ENCODE measurements around the gene FREY1. TPM values are rescaled to one million over a fixed set of nuclear protein-coding genes. Genes with fewer than 3 reads are reported as not detected.

Gene FREY1
- total and polyA plus RNA-seq, 2 of the 8 experiments (the other 6 are each of a cell fraction or from before 2014, with no cell fraction given) = 0.32 to 1.1 TPM

GRCh38 chr11:45920531-45921477 lies 13.7 kb upstream of the FREY1 start (continued):
- TF ChIP-seq CHD7 (IDR thresholded peaks at IDR 0.05; ENCODE audit: insufficient replicate concordance, low read length) (no peak), POLR2AphosphoS5 (IDR thresholded peaks at IDR 0.05; ENCODE audit: low read depth, low read length) (0 out of 2 replicates have a peak, but pooled peaks have one; percentile 3), SAP30 (IDR thresholded peaks at IDR 0.05; ENCODE audit: insufficient read depth, insufficient replicate concordance, low read length) (no peak)
